ENCODE results near the gene HFM1.

Gene HFM1

DNA sequence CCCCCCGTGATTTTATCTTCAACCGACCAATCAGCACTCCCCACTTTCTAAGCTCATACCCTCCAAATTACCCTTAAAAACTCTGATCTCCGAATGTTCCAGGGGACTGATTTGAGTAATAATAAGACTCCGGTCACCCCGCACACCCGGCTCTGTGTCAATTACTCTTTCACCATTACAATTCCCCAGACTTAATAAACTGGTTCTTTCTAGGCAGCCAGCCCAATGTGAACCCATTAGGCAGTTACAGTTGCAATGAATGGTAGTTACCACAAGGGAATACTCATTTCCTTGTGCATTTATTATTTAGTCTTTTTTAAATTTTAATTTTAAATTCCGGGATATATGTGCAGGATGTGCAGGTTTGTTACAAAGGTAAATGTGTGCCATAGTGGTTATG lies 177.9 kb downstream of the HFM1 start (continued):
- TF ChIP-seq ARNTL (CRISPR knock-in tag; IDR thresholded peaks at IDR 0.05; ENCODE audit: borderline replicate concordance, low read depth) (no peak), OSR1 (CRISPR knock-in tag; IDR thresholded peaks at IDR 0.05) (no peak)

DNA sequence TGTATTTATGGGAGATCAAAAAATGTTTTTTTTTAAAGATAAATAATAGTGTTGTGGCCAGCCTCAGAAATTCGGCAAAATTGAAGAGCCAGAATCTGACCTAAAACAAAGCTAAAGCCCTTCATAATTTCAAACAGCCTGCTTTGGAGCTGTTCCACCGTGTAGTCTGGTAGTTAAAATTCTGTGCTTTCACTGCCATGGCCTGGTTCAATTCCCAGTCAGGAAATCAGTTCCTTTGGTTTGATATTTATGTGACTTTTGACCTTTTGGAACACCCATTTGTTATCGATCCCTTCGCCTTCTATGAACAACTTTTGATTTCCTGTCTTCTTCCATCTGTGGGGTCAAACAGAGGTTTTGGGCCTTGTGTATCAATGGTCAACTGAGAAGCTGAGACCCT lies 179.8 kb downstream of the HFM1 start:
- TF ChIP-seq RARB (CRISPR knock-in tag; IDR thresholded peaks at IDR 0.05) (no peak), CREB5 (CRISPR knock-in tag; IDR thresholded peaks at IDR 0.05; ENCODE audit: low read depth) (no peak), TOX (CRISPR knock-in tag; IDR thresholded peaks at IDR 0.05; ENCODE audit: borderline replicate concordance) (no peak), TSHZ2 (CRISPR knock-in tag; IDR thresholded peaks at IDR 0.05) (no peak), CSDC2 (CRISPR knock-in tag; IDR thresholded peaks at IDR 0.05) (no peak)
- no peak for ATAC-seq

DNA sequence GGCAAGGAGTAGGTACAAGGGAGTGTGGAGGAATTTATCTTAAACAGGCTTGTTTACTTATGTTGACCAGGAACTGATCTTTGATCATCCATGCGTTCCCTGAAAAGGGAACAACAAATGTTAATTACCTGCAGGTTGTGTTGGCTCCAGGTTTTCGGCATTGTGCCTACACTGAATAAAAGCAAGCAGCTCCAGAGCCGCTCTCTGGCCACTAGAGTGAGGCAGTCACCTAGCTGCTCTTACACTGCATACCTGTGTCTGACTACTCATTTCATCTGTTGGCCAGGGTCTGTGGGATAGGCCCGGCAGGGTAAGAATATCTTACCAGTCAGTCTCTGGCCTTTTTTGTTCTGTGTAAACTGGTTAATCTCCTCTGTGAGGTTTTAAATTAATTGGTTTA lies 183.6 kb downstream of the HFM1 start:
- no peak for ATAC-seq
- TF ChIP-seq ZNF565 (CRISPR knock-in tag; conservative IDR thresholded peaks at IDR 0.05; ENCODE audit: low read depth) (no peak), POU6F1 (CRISPR knock-in tag; IDR thresholded peaks at IDR 0.05; ENCODE audit: borderline replicate concordance, low read depth) (no peak), CSRNP3 (CRISPR knock-in tag; IDR thresholded peaks at IDR 0.05) (no peak), TOX (CRISPR knock-in tag; IDR thresholded peaks at IDR 0.05; ENCODE audit: borderline replicate concordance) (no peak), ZC3H10 (CRISPR knock-in tag; IDR thresholded peaks at IDR 0.05) (no peak), TCF4 (CRISPR knock-in tag; IDR thresholded peaks at IDR 0.05; ENCODE audit: borderline replicate concordance) (no peak), ARNTL (CRISPR knock-in tag; IDR thresholded peaks at IDR 0.05; ENCODE audit: borderline replicate concordance, low read depth) (no peak), CSDC2 (CRISPR knock-in tag; IDR thresholded peaks at IDR 0.05) (no peak), BACH2 (CRISPR knock-in tag; IDR thresholded peaks at IDR 0.05; ENCODE audit: borderline replicate concordance) (no peak), PPARA (CRISPR knock-in tag; IDR thresholded peaks at IDR 0.05; ENCODE audit: borderline replicate concordance) (no peak), ISL1 (CRISPR knock-in tag; IDR thresholded peaks at IDR 0.05) (no peak), RARB (CRISPR knock-in tag; IDR thresholded peaks at IDR 0.05) (no peak), ZNF70 (CRISPR knock-in tag; IDR thresholded peaks at IDR 0.05) (no peak), GLIS3 (CRISPR knock-in tag; IDR thresholded peaks at IDR 0.05) (no peak), CREB5 (CRISPR knock-in tag; IDR thresholded peaks at IDR 0.05; ENCODE audit: low read depth) (no peak), OSR1 (CRISPR knock-in tag; IDR thresholded peaks at IDR 0.05) (no peak), SNAI2 (CRISPR knock-in tag; IDR thresholded peaks at IDR 0.05) (no peak), ZNF8 (CRISPR knock-in tag; IDR thresholded peaks at IDR 0.05) (no peak), ZFP30 (CRISPR knock-in tag; IDR thresholded peaks at IDR 0.05) (no peak)
- TF ChIP-seq, protein P1, sequence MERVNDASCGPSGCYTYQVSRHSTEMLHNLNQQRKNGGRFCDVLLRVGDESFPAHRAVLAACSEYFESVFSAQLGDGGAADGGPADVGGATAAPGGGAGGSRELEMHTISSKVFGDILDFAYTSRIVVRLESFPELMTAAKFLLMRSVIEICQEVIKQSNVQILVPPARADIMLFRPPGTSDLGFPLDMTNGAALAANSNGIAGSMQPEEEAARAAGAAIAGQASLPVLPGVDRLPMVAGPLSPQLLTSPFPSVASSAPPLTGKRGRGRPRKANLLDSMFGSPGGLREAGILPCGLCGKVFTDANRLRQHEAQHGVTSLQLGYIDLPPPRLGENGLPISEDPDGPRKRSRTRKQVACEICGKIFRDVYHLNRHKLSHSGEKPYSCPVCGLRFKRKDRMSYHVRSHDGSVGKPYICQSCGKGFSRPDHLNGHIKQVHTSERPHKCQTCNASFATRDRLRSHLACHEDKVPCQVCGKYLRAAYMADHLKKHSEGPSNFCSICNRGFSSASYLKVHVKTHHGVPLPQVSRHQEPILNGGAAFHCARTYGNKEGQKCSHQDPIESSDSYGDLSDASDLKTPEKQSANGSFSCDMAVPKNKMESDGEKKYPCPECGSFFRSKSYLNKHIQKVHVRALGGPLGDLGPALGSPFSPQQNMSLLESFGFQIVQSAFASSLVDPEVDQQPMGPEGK (CRISPR knock-in tag; IDR thresholded peaks at IDR 0.05; ENCODE audit: borderline replicate concordance) = no peak
